HG03460 (cell line): ENCODE data around the gene CD83.
"Not testable (repeated sequence)": the region's sequence is repeated elsewhere in the genome, so short reads cannot be mapped to it uniquely, and the experiment has no call there.

Source experiments
- ATAC-seq: cut with Tn5 transposase; IDR thresholded peaks from one replicate; pipeline ENCODE4 v1.9.1; 2021; ENCODE audit not compliant: unreplicated experiment

CD83 gene

GRCh38 chr6:14146506-14147096, 29.0 kb downstream of the CD83 start:
- no peak for ATAC-seq

- no peak for ATAC-seq
Observed at GRCh38 chr6:14147891-14148290, 30.3 kb downstream of the CD83 start.

- ATAC-seq, result no peak
Observed at GRCh38 chr6:14148471-14148870, 30.9 kb downstream of the CD83 start.

GRCh38 chr6:14149053-14149738, 31.6 kb downstream of the CD83 start:
- no peak for ATAC-seq

GRCh38 chr6:14149739-14150130, 32.2 kb downstream of the CD83 start:
- ATAC-seq, result no peak

- not testable (repeated sequence) for ATAC-seq
Observed at GRCh38 chr6:14151300-14151699, 33.7 kb downstream of the CD83 start.

GRCh38 chr6:14151773-14152172, 34.2 kb downstream of the CD83 start:
- ATAC-seq, result no peak

- ATAC-seq, result no peak
Observed at GRCh38 chr6:14153228-14153627, 35.7 kb downstream of the CD83 start.

GRCh38 chr6:14159090-14159489, 41.5 kb downstream of the CD83 start:
- ATAC-seq, result no peak

GRCh38 chr6:14162826-14163225, 45.3 kb downstream of the CD83 start:
- no peak for ATAC-seq

GRCh38 chr6:14165091-14165490, 47.5 kb downstream of the CD83 start:
- no peak for ATAC-seq

GRCh38 chr6:14166839-14167238, 49.3 kb downstream of the CD83 start:
- ATAC-seq, result no peak

- no peak for ATAC-seq
Observed at GRCh38 chr6:14170128-14170527, 52.6 kb downstream of the CD83 start.

GRCh38 chr6:14172562-14172961, 55.0 kb downstream of the CD83 start:
- no peak for ATAC-seq

GRCh38 chr6:14174226-14174625, 56.7 kb downstream of the CD83 start:
- no peak for ATAC-seq

GRCh38 chr6:14174996-14175395, 57.4 kb downstream of the CD83 start:
- no peak for ATAC-seq

GRCh38 chr6:14176429-14176828, 58.9 kb downstream of the CD83 start:
- no peak for ATAC-seq

- no peak for ATAC-seq
Observed at GRCh38 chr6:14177413-14178082, 60.0 kb downstream of the CD83 start.

- no peak for ATAC-seq
Observed at GRCh38 chr6:14178083-14178445, 60.5 kb downstream of the CD83 start.

- no peak for ATAC-seq
Observed at GRCh38 chr6:14180609-14181008, 63.0 kb downstream of the CD83 start.

GRCh38 chr6:14182916-14183315, 65.3 kb downstream of the CD83 start:
- no peak for ATAC-seq
